HG03095 (cell line): ENCODE data around the gene APH1B.

Source experiments
- ATAC-seq: cut with Tn5 transposase; IDR thresholded peaks from one replicate; pipeline ENCODE4 v1.9.1; 2021; ENCODE audit warnings: moderate library complexity; ENCODE audit not compliant: unreplicated experiment

The APH1B gene

GRCh38 chr15:63251701-63252100 is 25.7 kb upstream of the APH1B start:
- ATAC-seq = no peak

DNA sequence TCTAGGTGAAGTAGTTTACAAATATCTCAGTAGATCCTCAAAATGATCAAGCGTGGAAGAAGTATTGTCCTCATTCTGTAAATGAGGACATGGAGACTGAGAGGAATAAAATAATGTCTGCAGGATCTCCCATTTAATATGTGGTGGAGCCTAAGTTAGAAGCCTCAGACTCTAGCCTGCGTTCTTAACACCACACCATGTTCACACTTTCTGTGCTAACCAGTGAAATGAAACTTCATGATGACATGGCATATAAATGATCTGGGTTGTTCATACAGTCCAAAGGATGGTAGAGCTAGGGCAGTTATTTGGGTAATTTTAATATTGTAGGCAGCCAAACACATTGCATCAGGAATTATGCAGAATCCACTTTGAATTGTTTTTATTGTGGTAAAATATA is 25.1 kb upstream of the APH1B start:
- ATAC-seq = no peak

GRCh38 chr15:63254991-63255390 is 22.4 kb upstream of the APH1B start:
- no peak for ATAC-seq

GRCh38 chr15:63255489-63255990 is 21.9 kb upstream of the APH1B start:
- no peak for ATAC-seq

GRCh38 chr15:63256433-63257274 is 20.8 kb upstream of the APH1B start:
- ATAC-seq = no peak

- no peak for ATAC-seq
Measured at GRCh38 chr15:63258658-63259057, 18.7 kb upstream of the APH1B start.

DNA sequence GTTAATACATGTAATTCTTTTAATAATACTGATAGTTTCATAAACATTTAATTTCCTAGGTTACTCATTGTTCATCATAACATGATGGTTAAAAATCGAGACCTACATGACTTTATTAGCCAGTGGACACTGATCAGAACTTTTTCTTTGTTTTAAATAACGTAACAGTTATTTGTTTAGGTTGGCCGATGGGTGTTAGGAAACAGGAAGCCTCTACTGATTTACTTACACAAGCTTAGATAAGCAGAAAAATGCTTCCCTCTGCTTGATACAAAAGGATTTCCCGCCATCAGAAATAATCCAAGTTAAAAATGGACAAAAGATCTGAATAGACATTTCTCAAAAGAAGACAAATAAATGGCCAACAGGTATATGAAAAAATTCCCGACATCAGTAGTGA is 16.6 kb upstream of the APH1B start:
- no peak for ATAC-seq

- no peak for ATAC-seq
Measured at GRCh38 chr15:63261311-63261710, 16.1 kb upstream of the APH1B start.

DNA sequence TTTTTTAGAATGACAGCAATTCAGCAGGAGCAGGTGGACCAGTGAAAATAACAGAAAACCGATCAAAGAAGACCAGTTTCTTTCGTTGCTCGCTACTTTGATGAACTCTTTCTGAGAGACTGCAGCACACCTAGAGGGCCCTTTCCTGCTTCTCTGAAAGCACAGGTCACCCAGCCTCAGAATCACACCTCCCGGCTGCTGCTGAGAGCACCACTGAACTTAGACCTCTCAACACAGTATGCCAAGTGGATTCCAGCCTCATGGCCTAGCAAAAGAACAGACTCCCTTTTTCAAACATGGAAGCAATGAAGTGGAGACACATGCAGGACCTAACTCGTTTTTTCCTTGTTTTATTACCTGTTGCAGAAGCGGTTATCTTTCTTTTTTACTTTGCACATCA is 13.9 kb upstream of the APH1B start:
- ATAC-seq = no peak

- ATAC-seq = no peak
Measured at GRCh38 chr15:63264688-63265293, 12.6 kb upstream of the APH1B start.

GRCh38 chr15:63274427-63274826 is 3.0 kb upstream of the APH1B start:
- no peak for ATAC-seq

GRCh38 chr15:63276342-63277037 is 915 bp upstream of the APH1B start:
- no peak for ATAC-seq

DNA sequence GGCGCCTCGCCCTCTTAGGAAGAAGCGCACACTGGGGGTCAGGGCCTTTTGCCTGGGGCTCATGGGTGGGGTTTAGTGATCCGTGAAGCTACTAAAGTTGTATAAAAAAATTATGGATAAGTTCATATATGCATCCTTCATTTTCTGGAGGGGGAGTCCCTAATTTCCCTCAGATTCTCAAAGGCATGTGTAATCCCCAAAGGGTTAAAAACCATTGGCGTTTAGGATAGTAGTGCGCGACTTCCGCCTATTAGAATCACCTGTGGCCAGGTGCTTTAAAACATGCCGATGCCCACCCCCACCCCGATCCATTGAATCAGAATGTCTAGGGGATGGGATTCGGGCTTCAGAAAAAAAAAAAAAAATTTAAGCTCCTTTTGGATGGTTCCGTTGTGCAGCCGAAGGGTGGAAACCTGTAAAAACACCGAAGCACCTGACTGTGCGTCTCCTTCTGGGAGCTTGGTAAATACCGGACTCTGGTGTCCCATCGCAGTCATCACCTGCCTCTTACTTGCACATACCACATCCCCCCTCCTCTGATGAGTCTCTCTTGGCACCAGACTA is 570 bp downstream of the APH1B start:
- no peak for ATAC-seq

- ATAC-seq = no peak
Measured at GRCh38 chr15:63283126-63283525, 5.7 kb downstream of the APH1B start.

GRCh38 chr15:63284335-63284734 is 6.9 kb downstream of the APH1B start:
- ATAC-seq = no peak

- no peak for ATAC-seq
Measured at GRCh38 chr15:63287109-63287508, 9.7 kb downstream of the APH1B start.

- ATAC-seq = no peak
Measured at GRCh38 chr15:63288342-63288741, 10.9 kb downstream of the APH1B start.

DNA sequence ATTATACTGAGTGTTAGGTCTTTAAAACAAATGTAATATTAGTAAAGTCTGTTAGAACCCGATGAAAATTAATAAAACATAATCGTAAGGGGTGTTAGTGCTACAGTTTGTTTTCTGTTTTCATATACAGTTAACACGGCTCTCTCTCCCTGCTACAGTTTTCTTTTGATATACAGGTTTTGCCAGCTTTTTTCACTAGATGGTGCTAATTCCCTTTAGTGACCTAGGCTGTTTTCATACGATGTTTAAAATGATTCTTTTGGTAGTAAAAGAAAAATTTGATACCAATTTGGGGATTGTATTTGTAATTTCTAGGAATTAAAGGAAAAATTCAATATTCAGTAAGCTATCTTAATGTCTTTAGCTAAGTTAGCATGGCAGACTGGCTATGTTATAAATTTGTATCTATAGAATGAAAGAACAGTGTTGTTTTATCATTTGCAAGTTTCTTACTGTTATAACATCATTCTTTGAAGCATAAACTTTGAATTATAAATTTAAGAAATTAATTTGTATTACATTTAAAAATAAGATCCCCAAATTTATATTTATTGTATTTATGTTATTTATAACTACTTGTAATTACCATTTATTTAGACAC is 11.5 kb downstream of the APH1B start:
- ATAC-seq = no peak

GRCh38 chr15:63291507-63291906 is 14.1 kb downstream of the APH1B start:
- ATAC-seq = no peak

- no peak for ATAC-seq
Measured at GRCh38 chr15:63292241-63292640, 14.8 kb downstream of the APH1B start.

GRCh38 chr15:63292771-63293170 is 15.4 kb downstream of the APH1B start:
- ATAC-seq = no peak
